ENCODE measurements around the gene ZFP57.
"Not testable (repeated sequence)": the region's sequence is repeated elsewhere in the genome, so short reads cannot be mapped to it uniquely, and the experiment has no call there.

Gene ZFP57

GRCh38 chr6:29696147-29697125 is 15.5 kb upstream of the ZFP57 start:
- no peak for DNase-seq

GRCh38 chr6:29694637-29695036 is 13.7 kb upstream of the ZFP57 start:
- DNase-seq = no peak

DNA sequence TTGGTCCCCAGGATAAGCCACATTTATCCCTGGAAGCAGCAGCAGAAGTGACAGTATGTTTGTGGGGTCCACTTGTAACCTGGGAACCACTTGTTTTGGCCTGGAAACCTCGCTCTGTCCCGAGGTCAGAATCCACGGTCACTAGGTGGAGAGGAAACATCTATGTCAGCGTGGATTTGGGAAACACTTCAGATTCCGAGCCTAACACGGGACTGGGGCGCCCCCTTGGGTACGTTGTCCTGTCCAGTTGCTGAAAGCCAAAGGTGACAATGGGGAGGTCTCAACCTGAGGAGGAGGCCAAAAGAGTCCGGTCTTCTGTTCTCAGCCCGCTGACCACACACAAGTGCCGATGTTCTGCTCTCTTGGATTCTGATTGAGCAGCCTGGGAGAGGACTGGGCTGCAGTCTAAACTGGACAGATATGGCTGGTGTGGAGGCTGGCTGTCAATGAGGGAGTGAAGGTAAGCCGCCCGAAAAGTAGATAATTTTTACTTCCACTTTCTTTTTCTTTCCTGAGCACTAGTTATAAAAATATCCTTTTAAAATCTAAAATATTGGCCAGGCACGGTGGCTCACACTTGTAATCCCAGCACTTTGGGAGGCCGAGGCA is 4.9 kb upstream of the ZFP57 start:
- no peak for DNase-seq

DNA sequence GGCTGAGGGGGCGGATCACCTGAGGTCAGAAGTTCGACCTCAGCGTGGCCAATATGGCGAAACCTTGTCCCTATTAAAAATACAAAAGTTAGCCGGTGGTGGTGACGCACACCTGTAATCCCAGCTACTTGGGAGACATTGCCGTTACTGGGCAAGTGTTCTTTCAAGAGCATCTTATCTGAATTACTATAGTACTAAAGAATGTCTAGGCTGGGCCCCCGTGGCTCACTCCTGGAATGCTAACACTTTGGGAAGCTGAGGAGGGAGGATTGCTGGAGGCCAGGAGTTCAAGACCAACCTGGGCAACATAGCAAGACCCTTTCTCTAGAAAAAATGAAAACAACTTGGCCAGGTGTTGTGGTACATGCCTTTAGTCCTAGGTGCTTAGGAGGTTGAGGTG is 859 bp upstream of the ZFP57 start:
- no peak for DNase-seq

GRCh38 chr6:29680416-29680815 is 536 bp downstream of the ZFP57 start:
- no peak for DNase-seq

DNA sequence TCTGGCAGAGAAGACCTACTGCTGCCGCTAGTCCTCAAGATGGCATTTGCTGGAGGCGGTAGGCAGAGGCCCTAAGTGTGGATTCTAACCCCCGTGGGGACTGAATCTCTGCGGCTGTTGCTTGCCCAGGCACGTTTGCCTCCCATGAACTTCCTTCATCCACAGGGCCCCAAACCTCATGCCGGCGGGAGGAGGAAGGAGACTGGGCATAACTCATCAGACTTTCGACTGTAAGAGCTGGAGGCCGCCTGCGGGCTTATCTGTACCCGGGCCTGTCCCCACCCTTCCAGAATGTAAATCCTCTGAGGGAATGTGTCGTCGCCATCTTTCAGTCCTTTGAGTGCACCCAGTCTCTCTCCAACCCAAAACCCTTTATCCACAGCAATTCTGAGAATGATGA is 990 bp downstream of the ZFP57 start:
- no peak for DNase-seq

GRCh38 chr6:29678114-29678513 is 2.8 kb downstream of the ZFP57 start:
- no peak for DNase-seq

- peak; percentile 19 for DNase-seq
These were observed 3.9 kb downstream of the ZFP57 start for GRCh38 chr6:29676981-29677601.

DNA sequence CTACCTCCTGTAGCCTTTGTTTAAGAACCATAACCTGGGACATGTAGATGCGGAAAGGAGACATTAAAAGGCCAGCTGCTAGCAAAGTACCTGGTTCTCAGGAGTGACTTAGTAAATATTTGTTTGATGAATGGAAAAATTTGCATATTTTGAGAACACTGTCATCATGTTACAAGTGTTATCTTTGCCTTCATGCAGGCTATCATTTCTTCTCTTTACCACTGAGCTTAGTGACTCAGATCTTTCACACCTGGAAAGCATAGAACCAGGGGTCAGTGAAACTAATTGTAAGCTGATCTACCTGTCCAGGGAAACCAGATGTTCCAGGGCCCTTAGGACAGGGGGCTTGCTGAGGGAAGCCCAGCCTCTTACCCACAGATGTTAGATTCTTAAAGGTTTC is 5.4 kb downstream of the ZFP57 start:
- no peak for DNase-seq

DNA sequence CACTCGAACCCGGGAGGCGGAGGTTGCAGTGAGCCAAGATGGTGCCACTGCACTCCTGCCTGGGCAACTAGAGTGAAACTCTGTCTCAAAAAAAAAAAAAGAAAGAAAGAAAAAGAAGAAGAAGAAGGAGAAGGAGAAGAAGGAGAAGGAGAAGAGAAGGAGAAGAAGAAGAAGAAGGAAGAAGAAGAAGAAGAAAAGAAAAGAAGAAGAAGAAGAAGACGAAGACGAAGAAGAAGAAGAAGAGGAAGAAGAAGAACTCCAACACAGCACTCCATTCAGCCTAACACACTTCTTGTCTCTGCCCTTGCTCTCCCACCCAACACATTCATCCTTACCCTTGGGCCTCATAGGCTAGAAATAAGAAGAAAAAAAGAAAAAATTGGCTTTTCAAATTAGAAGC is 6.9 kb downstream of the ZFP57 start:
- DNase-seq = no peak

GRCh38 chr6:29673161-29673560 is 7.8 kb downstream of the ZFP57 start:
- DNase-seq = no peak

GRCh38 chr6:29672116-29672515 is 8.8 kb downstream of the ZFP57 start:
- DNase-seq = not testable (repeated sequence)

DNA sequence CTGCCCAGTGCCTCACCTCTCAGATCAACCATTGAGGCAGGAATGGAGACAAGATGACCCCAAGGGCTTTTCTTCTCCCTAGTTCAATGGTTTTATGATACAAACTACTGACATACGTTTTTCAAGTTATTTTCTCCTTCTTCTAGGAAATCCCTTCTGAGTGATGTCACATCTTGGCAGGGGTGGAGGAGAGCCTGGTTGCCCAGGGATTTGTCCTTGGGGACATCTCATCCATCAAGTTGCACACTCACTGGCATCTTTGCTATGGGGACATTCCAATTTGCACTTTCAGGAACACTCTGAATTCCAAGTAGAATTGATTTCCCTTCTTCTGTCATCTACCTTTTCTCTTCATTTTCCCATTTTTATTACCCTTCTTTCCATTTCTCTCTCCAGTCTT is 9.9 kb downstream of the ZFP57 start:
- no peak for DNase-seq

DNA sequence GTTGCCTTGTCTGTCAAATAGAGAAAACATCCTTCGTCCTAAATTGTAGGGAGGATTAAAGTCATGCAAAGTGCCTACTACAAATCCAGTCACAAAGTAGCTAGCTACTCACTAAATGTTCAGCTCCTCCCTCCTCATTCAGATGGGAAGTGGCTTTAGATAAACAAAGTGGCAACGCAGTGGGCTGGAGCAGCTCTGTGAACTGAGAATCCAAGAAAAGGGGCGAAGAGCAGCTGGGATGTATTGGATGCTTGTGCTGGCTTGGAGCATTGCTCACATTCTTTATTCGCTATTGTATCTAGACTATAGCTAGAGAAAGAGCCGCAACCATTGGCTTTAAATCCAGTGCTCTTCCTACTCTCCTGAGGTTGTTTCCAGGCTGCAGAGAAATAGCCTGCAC is 13.8 kb downstream of the ZFP57 start:
- DNase-seq = no peak

- no peak for DNase-seq
These were observed 14.2 kb downstream of the ZFP57 start for GRCh38 chr6:29666826-29667130.

- DNase-seq = no peak
These were observed 14.8 kb downstream of the ZFP57 start for GRCh38 chr6:29665942-29666825.

DNA sequence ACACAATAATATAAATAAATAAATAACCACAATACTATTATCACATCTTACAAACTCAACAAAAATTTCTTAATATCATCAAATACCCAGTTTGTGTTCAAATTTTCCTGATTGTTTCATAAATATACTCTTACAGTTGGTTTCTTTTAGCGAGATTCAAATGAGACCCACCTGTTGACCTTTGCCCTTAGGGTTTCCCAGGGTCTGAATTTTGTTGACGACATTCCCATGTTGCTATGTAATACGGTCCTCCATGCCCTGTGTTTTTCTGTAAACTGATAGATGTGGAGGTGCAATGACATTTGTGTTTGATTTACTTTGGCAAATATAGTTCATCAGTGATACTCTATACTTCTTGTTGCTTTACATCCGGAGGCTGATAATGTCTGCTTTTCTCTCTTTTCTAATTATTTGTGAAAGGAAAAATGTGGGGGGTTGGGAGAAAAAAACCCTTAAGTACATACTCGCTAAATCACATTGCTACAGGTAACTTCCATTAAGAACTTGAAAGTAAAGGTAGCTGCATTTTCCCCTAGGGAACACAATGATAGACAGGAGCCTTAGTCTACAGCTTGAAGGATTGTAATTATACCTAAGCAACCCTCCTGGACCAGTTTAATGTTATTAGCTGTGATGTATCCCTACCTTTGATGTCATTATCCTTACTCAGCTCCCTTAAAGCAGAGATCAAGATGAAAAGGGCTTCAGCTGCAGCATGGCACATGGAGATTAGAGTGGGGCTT is 17.5 kb downstream of the ZFP57 start:
- DNase-seq = no peak

DNA sequence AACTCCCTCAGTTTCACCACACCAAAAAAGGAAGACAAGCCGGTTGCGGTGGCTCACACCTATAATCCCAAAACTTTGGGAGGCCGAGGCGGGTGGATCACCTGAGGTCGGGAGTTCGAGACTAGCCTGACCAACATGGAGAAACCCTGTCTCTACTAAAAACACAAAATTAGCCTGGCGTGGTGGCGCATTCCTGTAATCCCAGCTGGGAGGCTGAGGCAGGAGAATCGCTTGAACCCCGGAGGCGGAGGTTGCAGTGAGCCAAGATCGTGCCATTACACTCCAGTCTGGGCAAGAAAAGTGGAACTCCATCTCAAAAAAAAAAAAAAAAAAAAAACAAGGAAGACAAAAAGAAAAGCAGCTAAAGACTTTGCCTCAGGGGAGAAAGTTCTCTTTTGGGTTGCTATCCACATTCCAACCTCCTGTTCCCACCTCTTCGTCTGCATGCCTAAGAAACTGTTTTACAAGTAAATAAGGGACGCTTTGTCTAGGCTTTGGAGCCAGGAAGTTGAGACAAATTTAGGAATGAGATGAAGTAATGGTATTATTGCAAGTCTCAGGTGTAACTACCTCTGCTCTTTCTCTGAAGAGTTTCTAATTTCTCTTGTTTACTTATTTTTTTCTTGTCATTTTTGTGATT is 19.3 kb downstream of the ZFP57 start:
- DNase-seq = not testable (repeated sequence)

DNA sequence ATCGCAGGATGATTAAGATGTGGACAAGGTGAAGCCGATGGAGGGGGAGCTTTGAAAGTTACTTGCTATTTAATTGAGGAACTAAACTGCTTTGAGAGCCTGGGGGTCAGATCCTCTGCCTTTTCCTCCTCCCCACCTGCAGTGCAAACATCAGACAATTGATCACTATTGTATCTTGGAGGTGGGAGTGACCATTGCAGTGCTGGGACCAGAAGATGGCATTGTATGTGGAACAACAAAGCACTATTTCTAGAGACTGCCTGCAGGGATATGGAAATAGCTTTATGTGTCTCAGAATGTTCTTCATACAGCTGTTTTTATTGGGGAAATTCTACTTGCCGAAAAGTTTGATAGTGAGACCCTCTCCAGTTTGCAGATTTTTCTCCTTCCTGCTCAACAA is 19.9 kb downstream of the ZFP57 start:
- DNase-seq = no peak

- DNase-seq = no peak
These were observed 24.2 kb downstream of the ZFP57 start, which contains the start of gene MOG for GRCh38 chr6:29656798-29657197. Gene MOG, plus strand, starts transcription at chr6:29657092. Its CDS starts 118 bp downstream, at chr6:29657210.

DNA sequence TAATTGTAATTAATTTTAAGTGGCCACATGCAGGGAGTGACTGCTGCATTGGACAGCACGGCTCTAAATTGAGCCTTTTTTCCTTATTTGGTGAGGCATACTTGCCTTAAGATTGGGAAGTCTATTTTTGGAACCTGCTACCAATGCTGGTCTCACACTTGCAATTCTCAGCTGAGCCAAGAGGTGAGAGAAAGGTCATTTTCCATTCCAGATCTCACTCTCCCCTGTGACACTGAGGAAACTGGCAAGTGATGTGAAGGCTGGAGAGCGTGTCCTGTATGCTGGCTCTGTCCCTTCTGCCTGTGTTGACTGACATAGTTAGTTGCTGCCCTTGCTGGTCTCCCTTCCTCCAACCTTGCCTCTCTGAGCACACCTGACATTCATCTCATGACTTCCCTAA is 24.8 kb downstream of the ZFP57 start:
- peak; percentile 15 for DNase-seq

All from fibroblast of skin of scalp (primary cell).